NCI-H1694 treated with DMSO at 0.1 percent for 48 hours (cell line): ENCODE data around the gene AHCTF1.

Experiments
- DNase-seq: peaks from one replicate; lab custom pipeline; 2025; lab: John Stamatoyannopoulos, UW

Gene AHCTF1

DNA sequence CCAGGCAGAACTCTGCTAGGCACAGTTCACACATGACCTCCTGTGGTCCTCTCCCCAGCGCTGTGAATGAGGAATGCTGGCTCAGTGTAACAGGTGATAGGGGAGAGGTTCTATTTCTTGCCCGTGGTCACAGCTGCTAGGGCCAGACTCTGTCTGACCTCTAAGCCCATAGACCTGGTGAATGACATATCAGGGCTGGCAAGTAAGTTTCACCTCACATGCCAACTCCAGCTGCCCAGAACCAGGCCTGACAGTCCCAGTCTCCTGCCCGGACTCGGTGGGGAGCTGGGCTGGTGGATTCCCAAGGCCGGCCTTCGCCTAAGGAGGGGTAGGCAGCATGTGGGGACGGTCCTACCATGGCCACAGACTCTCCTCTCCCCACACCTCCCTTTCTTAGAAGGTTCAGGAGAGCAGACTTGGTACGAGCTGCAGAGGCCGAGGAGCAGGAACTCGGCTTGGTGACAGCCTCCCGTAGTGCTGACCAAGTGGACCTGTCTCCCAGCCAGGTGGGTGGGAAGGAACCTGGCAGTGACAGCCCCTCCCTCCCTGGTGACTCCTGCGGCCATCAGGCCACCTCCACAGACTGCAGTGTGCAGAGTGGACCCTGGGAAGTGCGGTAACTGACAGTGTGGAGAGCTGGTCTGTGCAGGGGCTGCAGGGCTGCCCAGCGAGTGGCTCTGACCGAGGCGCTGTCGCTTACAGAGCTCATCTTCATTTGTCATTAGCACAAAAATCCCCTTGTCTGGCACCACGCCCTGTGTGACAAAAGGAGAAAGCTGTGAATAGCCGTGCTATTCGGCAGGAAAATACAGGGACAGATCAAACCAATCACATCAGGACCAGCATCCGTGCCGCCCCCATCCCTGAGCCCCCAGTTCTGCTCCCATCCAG, 132.9 kb downstream of the AHCTF1 start:
- no peak for DNase-seq

DNA sequence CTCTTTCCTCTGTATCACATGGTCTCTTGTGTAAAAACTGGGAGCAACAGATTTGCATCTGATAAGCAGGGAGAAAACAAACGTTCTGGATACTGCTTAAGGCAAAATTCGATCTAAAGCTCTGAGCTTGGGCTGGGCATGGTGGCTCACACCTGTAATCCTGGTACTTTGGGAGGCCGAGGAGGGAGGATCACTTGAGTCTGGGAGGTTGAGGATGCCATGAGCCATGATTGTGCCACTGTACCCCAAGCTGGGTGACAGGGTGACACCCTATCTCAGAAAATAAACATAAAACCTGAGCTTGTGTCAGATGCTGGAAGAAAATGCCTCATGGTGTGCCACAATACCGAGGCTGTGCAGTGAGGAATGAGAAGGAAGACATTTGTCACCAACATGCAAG, 133.6 kb downstream of the AHCTF1 start:
- DNase-seq, result no peak

DNA sequence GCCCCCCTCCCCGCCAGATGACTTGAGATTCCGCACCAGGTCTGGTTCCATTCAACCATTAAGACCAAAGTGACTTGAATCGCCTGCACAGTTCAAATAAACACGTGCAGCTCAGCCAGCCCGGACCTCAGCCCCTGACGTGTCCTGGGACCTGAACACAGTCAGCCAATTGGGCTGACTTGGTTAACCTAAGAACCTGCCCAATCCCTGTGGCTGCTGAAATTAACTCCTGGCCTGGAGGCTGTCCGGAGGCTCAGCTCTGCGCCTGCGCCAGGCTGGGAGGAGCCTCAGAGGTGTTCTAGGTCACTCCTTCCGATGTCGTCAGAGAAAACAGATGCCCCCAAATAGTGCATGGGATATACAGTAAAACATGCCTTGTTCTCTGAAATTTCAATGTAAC, 134.2 kb downstream of the AHCTF1 start:
- no peak for DNase-seq

DNA sequence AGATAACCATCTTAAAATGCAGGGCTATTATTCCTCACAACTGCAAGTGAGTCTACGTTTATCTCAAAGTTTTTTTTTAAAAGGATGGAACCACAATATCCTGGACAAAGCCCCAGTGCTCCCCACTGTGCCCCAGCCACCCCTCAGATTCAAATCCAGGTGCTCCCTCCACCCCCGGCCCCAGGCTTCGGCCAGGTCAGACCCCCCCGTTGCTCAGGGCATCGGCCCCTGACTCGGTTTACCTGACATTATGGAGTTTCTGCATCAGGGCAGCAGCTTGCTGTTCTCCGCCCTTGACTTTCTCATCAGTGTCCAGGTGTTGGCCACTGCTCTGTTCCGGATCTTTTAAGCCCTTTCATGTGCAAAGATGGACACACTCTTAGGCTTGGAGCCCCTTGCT, 134.6 kb downstream of the AHCTF1 start:
- no peak for DNase-seq

DNA sequence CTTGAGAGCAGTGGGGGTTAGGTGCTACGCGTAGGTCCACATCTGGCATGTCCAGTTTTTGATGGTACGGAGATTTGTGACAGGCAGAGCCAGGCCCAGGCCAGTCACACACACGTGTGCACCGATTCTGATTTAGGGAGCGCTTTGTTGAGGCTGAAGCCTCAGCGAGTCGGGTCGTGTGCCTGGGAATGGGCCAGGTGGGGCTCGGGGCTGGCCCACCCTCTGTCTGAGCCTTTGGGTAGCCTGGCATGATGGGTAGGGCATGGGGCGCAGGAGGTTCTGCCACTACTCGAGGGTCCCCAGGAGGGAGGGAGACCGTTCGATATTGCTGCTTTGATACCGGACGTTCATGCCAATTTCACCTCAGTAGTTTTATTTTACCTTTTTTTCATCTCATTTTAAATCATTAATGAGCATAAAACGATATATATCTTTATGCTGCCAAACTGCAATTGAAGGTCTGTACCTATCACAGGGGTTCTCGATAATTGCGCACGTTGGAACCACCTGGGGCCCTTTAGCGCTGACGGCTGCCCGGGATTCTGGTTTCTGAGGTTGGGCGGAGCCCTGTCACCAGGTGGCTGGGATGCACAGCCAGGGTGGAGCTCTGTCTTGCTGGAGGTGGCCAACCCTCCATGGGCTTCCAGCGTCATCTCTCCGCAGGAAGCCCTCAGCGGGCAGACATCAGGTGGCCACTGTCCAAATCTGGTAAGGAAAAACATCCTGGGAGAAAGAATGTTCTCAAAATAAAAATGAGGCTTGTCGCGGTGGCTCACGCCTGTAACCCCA, 135.6 kb downstream of the AHCTF1 start:
- no peak for DNase-seq

DNA sequence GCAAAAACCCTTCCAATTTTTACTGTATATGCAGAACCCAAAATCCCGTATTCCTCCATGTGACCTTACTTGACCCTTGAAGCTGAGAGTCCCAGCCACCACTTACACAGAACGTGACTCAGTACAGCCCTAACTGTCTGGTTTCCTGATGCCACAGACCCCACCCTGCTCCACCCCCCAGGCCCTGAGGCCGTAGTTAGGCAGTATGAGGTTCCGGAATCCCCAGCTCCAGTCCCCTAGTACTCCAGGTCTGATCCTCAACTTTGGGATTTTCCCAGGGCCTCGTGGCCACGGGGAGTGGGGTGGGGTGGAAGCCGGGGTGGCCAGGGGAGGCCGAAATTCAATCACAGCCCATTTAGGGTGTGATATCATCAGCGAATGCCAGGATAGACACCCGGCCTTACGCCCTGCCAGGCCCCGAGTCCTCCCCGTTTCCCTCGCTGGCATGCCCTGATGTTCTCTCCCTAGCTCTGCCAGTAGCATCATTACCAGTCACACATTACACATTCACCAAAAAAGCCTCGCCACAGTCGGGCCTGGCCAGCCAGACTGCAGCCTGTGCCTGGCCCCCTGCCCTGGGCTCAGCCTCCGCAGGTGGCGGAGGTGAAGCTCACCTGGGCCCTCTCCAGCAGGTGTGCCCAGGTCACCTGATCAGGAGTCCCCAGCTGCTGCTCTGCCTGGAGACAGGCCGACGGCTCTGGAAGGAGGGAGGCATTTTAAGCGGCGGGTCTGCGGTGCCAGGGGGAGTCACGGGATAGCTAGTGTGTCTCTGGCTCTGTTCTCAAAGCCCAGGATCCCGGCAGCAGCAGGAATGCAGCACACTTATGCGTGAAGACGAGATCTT, 136.7 kb downstream of the AHCTF1 start:
- DNase-seq, result no peak

DNA sequence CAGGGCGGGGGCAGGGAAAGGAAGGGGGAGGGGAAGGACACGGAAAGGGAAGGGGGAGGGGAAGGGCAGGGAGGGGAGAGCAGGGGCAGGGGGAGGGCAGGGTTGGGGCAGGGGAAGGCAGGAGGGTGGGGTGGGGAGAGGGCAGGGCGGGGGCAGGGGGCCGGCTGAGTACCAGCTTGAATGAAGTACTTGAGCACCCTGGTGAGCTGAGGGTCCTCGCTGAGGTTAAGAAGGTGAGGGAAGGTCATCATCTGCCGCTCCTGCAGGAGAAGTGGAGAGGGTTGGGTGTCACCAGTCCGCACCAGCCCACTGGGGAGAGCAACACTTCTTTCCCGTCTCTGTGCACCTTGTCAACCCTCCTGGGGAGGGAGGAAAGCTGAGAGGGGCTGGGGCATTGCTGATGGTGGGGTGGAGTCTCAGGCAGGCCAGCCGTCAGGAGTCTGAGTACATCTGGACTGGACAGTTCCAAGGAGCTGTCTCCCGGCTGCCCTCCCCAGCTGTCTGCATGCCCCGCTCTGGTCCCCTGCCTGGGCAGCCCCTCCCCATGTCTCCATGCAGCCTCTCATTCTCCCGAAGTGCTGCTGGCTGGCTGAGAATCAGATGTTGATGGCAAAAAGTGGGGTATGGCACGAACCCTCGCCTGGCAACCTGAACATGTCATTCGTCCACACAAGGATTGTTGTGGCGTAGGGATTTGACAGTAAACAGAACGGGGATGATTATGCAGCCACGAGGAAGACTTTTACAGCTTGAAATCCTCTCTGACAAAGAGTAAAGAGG, 137.5 kb downstream of the AHCTF1 start:
- no peak for DNase-seq

DNA sequence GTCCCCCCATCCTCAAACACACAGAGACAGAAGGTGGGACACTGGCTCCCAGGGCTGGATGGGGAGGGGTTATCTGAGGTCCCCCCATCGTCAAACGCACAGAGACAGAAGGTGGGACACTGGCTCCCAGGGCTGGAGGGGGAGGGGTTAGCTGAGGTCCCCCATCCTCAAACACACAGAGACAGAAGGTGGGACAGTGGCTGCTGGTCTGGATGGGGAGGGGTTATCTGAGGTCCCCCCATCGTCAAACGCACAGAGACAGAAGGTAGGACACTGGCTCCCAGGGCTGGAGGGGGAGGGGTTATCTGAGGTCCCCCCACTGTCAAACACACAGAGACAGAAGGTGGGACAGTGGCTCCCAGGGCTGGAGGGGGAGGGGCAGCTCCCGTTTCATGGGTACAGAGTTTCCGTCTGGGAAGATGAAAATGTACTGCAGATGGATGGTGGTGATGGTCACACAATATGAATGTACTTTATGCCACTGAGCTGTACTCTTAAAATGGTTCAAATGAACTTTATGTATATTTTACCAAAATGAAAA, 138.3 kb downstream of the AHCTF1 start:
- no peak for DNase-seq

DNA sequence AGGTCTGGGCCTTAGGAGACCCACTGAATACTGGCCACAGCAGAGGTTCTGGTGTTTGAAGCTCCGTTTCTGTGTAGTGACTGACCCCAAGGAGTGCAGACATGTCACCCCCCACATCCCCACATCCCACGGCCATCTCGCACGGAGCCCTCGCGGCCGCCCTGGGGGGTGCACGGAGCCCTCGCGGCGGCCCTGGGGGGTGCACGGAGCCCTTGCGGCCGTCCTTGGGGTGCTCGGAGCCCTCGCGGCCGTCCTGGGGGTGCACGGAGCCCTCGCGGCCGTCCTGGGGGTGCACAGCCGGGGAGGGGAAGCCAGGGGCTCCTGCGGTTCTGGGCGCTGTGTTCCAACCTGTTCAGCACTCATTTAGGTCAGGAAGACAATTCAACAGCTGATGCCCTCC, 139.1 kb downstream of the AHCTF1 start:
- no peak for DNase-seq

DNA sequence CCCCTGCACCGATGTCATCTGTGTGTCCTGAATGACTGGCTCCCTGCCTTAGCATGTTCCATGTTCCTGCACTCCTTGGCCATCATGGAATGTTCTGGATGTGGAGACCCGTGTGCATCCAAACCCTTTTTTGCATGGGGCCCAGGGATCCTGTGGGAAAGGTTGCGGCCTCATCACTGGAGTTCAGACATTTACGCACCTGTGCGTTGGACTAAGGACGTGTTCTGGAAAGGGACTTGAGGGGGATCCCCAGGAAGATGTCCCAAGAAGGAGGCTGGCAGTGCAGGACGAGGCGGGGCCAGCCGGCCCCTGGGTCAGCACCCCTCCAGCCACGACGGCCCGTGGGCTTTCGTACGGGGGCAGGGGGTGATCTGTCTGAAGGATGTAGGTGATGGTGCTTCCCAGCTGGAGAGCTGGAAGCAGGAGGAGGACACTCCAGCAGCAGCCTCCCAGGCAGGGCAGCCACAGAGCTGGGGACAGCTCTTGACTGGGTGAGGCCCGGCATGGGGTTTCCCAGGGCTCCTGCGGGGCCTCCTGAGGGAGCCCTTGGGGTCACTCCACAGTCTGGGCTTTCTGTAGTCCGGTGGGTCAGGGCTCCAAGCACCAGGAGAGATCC, 140.3 kb downstream of the AHCTF1 start:
- no peak for DNase-seq

DNA sequence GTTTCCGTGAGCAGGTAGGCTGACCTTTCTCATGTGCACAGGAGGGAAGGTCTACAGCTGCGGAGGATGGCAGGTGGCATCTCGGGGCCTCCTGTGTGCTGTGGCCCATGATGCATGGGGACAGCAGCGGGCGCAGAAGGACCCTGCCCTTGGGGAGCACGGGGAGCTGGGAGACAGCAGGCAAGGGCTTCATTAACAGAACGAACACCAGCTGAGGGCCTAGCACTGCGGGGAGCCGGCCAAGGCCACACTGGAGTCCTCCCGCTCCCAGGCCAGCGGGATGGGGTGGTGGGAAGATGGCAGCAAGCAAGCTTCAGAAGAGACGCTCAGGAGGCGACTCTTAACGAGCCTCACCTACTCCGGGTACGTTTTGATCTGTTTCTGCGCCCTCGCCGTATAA, 140.9 kb downstream of the AHCTF1 start:
- DNase-seq, result no peak

DNA sequence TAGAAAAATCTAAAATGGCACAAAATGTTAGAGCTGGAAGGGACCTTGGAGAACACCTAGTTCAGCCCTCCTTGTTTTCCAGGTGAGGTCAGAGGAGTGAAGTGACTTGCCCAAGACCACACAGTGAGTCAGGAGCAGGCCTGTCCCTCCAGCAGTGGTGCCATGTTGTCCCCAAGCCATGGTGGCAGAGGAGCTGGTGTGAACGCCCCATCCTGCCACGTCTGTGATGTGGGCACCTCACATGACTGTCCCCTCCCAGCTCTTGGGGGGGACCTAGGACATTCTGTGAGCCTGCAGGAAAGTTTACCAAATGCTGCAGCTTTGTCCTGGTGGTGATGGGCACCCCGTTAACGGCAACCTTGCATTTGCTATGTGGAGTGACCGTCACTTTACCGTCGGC, 141.4 kb downstream of the AHCTF1 start:
- no peak for DNase-seq

DNA sequence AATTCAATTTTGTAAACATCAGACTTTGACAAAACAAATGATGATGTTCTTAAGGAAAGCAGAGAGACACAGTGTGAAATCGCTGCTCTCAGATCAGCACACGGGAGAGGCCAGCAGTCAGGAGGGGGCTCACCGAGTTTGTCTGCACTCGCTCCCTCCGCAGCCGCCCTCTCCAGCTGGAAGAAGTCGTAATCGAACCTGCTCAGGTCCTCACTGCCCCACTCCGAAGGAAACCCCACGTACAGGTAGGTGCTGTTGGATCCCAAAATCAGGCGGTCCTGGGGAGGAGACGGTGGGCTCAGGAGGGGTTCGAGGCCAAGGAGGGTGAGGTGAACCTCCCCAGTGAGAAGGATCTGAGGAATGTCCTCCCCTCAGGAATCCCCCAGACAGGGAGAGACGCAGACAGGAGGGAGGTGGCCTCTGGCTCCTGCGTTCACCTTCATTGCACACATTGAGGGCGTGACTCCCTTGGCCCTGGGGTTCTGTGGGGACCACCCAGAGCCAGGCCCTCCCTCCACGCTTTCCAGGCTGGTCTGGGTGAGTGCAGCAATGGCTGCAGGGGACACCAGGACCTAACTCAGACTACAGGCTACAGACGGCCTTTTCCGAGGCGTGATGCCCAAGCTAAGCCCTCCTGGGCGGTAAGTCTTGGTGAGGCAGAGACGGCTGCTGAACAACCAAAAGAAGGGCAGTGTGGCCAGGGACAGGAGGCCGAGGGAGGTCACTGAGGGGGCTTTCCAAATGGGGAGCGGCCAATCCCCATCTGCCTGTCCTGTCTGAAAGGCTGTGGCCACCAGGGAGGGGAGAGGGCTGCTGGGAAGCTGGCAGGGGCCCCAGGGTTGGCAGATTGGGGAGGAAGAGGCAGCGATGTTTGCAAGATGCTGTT, 142.1 kb downstream of the AHCTF1 start:
- DNase-seq, result no peak
